SK-N-SH treated with all-trans-retinoic acid at 6 μM for 48 hours (cell line): ENCODE results near the gene CHRD.

Source experiments
- ATAC-seq: fragments of 200-7000 bp; cut with Tn5 transposase; 3 replicates; pipeline ENCODE4 v1.9.1; 2020; ENCODE audit warnings: mild to moderate bottlenecking, moderate library complexity
- ARNTL ChIP-seq: fragments of 450-650 bp; formaldehyde crosslinking; IDR thresholded peaks from 2 replicates; pipeline ENCODE4 v1.5.0; 2020; ENCODE audit warnings: low read depth, mild to moderate bottlenecking, moderate library complexity, borderline replicate concordance
- BACH2 ChIP-seq: fragments of 250-450 bp; sonication (Bioruptor Pico); IDR thresholded peaks from 2 replicates; pipeline ENCODE4 v1.9.0; 2021; ENCODE audit warnings: mild to moderate bottlenecking, borderline replicate concordance
- CSDC2 ChIP-seq: fragments of 250-450 bp; sonication (Bioruptor Pico); IDR thresholded peaks from 2 replicates; pipeline ENCODE4 v1.5.0; 2020; ENCODE audit warnings: mild to moderate bottlenecking, moderate library complexity
- ESRRG ChIP-seq: fragments of 250-450 bp; sonication (Bioruptor Pico); IDR thresholded peaks from 2 replicates; pipeline ENCODE4 v1.6.1; 2021; ENCODE audit warnings: mild to moderate bottlenecking
- GLIS3 ChIP-seq: fragments of 250-450 bp; sonication (Bioruptor Pico); IDR thresholded peaks from 2 replicates; pipeline ENCODE4 v1.5.0; 2020; ENCODE audit warnings: mild to moderate bottlenecking, moderate library complexity
- ISL1 ChIP-seq: fragments of 250-450 bp; sonication (Bioruptor Pico); IDR thresholded peaks from 2 replicates; pipeline ENCODE4 v2.1.2; 2022; ENCODE audit warnings: mild to moderate bottlenecking, moderate library complexity
- PATZ1 ChIP-seq: fragments of 250-450 bp; sonication (Bioruptor Pico); IDR thresholded peaks from 2 replicates; pipeline ENCODE4 v1.8.0; 2020; ENCODE audit warnings: mild to moderate bottlenecking, moderate library complexity, borderline replicate concordance
- POU6F1 ChIP-seq: fragments of 250-450 bp; sonication (Bioruptor Pico); IDR thresholded peaks from 2 replicates; pipeline ENCODE4 v1.8.0; 2021; ENCODE audit warnings: low read depth, mild to moderate bottlenecking, moderate library complexity, borderline replicate concordance
- PPARA ChIP-seq: fragments of 250-450 bp; sonication (Bioruptor Pico); IDR thresholded peaks from 2 replicates; pipeline ENCODE4 v1.5.0; 2020; ENCODE audit warnings: mild to moderate bottlenecking, borderline replicate concordance
- RARB ChIP-seq: fragments of 250-450 bp; sonication (Bioruptor Pico); IDR thresholded peaks from 2 replicates; pipeline ENCODE4 v1.8.0; 2021; ENCODE audit warnings: mild to moderate bottlenecking, moderate library complexity
- TCF4 ChIP-seq: fragments of 250-450 bp; sonication (Bioruptor Pico); IDR thresholded peaks from 2 replicates; pipeline ENCODE4 v1.8.0; 2021; ENCODE audit warnings: mild to moderate bottlenecking, moderate library complexity, borderline replicate concordance
- TOX ChIP-seq: fragments of 250-450 bp; sonication (Bioruptor Pico); IDR thresholded peaks from 2 replicates; pipeline ENCODE4 v1.8.0; 2021; ENCODE audit warnings: mild to moderate bottlenecking, moderate library complexity, borderline replicate concordance
- ZC3H10 ChIP-seq: fragments of 250-450 bp; sonication (Bioruptor Pico); IDR thresholded peaks from 2 replicates; pipeline ENCODE4 v1.5.1; 2021; ENCODE audit warnings: mild to moderate bottlenecking, moderate library complexity
- ZFP3 ChIP-seq: fragments of 250-450 bp; sonication (Bioruptor Pico); IDR thresholded peaks from 2 replicates; pipeline ENCODE4 v1.5.0; 2020; ENCODE audit warnings: mild to moderate bottlenecking, moderate library complexity
- ZFP30 ChIP-seq: fragments of 450-650 bp; formaldehyde crosslinking; IDR thresholded peaks from 2 replicates; pipeline ENCODE4 v1.5.0; 2022; ENCODE audit warnings: mild to moderate bottlenecking, moderate library complexity
- ZNF70 ChIP-seq: fragments of 450-650 bp; formaldehyde crosslinking; IDR thresholded peaks from 2 replicates; pipeline ENCODE4 v1.5.0; 2020; ENCODE audit warnings: mild to moderate bottlenecking, moderate library complexity
- ZNF8 ChIP-seq: fragments of 450-650 bp; formaldehyde crosslinking; IDR thresholded peaks from 2 replicates; pipeline ENCODE4 v1.5.0; 2020; ENCODE audit warnings: mild to moderate bottlenecking, moderate library complexity
- TF ChIP-seq, protein P1 (sequence below): fragments of 250-450 bp; sonication (Bioruptor Pico); IDR thresholded peaks from 2 replicates; pipeline ENCODE4 v1.5.1; 2020; ENCODE audit warnings: low read depth, mild to moderate bottlenecking, moderate library complexity
- TF ChIP-seq, protein P2 (sequence below): fragments of 250-450 bp; sonication (Bioruptor Pico); IDR thresholded peaks from 2 replicates; pipeline ENCODE4 v1.5.1; 2021; ENCODE audit warnings: mild to moderate bottlenecking, moderate library complexity

CHRD gene

GRCh38 chr3:184336547-184337398 lies 43.1 kb upstream of the CHRD start (continued):
- TF ChIP-seq PATZ1 (CRISPR knock-in tag), result no peak
- no peak for TF ChIP-seq TOX (CRISPR knock-in tag)
- no peak for TF ChIP-seq ZNF70 (CRISPR knock-in tag)
- TF ChIP-seq PPARA (CRISPR knock-in tag), result no peak

GRCh38 chr3:184337399-184337714 lies 42.5 kb upstream of the CHRD start, which contains the start of gene FAM131A:
Gene FAM131A (plus strand): TSS chr3:184337600. CDS start chr3:184337631, 31 bp downstream.
- peak; percentile 0; the same call in 1 of the 3 replicates for ATAC-seq
- TF ChIP-seq TOX (CRISPR knock-in tag) (no peak), ISL1 (CRISPR knock-in tag) (no peak), POU6F1 (CRISPR knock-in tag) (no peak), PATZ1 (CRISPR knock-in tag) (no peak), RARB (no peak), PPARA (CRISPR knock-in tag) (no peak), TCF4 (no peak), BACH2 (CRISPR knock-in tag) (no peak), GLIS3 (CRISPR knock-in tag) (no peak), ARNTL (CRISPR knock-in tag) (no peak), ZNF70 (CRISPR knock-in tag) (no peak), ESRRG (no peak), CSDC2 (no peak)
- TF ChIP-seq, protein P1, sequence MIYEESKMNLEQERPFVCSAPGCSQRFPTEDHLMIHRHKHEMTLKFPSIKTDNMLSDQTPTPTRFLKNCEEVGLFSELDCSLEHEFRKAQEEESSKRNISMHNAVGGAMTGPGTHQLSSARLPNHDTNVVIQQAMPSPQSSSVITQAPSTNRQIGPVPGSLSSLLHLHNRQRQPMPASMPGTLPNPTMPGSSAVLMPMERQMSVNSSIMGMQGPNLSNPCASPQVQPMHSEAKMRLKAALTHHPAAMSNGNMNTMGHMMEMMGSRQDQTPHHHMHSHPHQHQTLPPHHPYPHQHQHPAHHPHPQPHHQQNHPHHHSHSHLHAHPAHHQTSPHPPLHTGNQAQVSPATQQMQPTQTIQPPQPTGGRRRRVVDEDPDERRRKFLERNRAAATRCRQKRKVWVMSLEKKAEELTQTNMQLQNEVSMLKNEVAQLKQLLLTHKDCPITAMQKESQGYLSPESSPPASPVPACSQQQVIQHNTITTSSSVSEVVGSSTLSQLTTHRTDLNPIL (CRISPR knock-in tag), result no peak
- TF ChIP-seq, protein P2, sequence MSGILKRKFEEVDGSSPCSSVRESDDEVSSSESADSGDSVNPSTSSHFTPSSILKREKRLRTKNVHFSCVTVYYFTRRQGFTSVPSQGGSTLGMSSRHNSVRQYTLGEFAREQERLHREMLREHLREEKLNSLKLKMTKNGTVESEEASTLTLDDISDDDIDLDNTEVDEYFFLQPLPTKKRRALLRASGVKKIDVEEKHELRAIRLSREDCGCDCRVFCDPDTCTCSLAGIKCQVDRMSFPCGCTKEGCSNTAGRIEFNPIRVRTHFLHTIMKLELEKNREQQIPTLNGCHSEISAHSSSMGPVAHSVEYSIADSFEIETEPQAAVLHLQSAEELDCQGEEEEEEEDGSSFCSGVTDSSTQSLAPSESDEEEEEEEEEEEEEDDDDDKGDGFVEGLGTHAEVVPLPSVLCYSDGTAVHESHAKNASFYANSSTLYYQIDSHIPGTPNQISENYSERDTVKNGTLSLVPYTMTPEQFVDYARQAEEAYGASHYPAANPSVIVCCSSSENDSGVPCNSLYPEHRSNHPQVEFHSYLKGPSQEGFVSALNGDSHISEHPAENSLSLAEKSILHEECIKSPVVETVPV (CRISPR knock-in tag), result no peak
- TF ChIP-seq, all 23 proteins: peak for 0

DNA sequence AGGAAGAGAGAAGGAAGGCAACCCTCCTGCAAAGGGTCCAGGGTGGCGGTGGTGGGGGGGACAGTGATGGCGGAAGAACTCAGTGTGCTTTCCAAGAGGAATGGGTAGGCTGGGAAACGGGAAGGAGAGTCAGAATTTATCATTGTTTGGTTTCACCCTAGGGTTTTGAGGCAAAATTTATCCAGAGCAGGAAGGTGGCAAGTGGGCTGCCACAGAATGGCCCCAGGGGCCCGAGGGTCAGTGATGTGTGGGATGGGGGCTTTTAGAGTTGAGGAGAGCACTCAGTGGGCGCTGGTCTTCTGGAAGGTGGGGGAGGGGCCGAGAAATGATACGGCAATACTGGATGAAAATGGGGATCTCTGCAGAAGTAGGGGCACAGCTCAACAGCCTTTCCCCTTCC lies 41.9 kb upstream of the CHRD start:
- ATAC-seq, result no peak
- TF ChIP-seq ZNF8 (CRISPR knock-in tag), result no peak
- TF ChIP-seq CSDC2, result no peak
- TF ChIP-seq ARNTL (CRISPR knock-in tag), result no peak
- no peak for TF ChIP-seq BACH2 (CRISPR knock-in tag)
- TF ChIP-seq ZC3H10 (CRISPR knock-in tag), result no peak
- no peak for TF ChIP-seq ESRRG
- no peak for TF ChIP-seq ZFP3 (CRISPR knock-in tag)
- TF ChIP-seq ZFP30 (CRISPR knock-in tag), result no peak
- TF ChIP-seq ZNF70 (CRISPR knock-in tag), result no peak
- no peak for TF ChIP-seq PPARA (CRISPR knock-in tag)

GRCh38 chr3:184338511-184338945 lies 41.3 kb upstream of the CHRD start:
- ATAC-seq, result peak; percentile 35

More at GRCh38 chr3:184338511-184338945, 41.3 kb upstream of the CHRD start:
- peak; percentile 55; the same call in 1 of the 2 replicates for TF ChIP-seq PATZ1 (CRISPR knock-in tag)
- TF ChIP-seq PPARA (CRISPR knock-in tag), result no peak
